ENCODE results near the gene SULT6B1.

SULT6B1 gene

DNA sequence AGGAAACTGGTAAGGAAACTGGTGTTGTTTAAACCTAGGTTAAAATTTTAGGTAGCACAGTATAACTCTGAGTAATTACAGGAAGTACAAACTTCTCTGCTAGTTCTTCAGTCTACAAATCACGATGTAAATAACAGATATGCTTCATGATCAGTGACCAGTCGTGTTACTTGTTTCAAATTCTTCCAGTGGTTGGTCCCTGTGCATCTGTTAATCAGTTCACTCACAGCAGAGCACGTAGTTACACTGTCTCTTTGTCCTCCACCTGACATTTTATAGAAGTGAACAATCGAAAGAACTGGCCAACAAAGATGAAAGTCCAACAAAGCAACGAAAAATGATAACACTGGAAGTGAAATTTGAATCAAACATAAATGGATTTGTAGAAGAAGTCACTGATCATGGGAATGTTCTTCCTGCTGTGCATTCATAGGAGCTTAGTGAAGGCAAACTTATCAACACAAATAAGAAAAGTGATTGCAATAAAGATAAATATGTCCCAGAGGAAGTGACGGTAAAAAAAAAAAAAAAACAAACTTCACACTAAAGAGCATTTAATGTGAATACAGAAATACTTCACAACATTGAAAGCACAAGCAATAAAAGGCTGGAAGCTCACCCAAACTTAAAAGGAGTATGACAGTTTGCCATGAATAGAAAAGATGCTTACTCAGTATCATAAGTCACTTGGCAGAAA, 38.7 kb downstream of the SULT6B1 start:
- no peak for DNase-seq (ENCODE audit: low read depth)

DNA sequence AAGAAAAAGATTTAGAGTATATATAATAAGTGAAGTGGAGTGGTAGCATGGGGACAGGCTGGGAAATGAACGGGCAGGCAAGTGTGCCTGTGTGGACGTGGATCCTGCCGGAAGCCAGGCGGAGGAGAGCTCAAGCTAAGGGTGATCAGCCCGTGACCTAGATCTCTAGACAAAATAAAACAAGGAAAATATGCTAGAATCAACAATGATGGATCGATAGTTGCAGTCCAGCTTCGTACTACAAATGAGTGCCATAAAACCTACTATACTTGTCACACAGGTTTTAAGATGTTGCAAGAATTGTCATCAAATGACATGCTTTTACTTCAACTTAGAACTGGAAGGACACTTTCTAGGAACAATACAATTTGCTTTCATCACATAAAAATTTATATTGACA, 40.1 kb downstream of the SULT6B1 start:
- no peak for DNase-seq (ENCODE audit: low read depth)

- no peak for DNase-seq (ENCODE audit: low read depth)
Observed at GRCh38 chr2:37146062-37146461, 42.4 kb downstream of the SULT6B1 start.

GRCh38 chr2:37143974-37144373, 44.5 kb downstream of the SULT6B1 start:
- DNase-seq (ENCODE audit: low read depth): no peak

- DNase-seq (ENCODE audit: low read depth): no peak
Observed at GRCh38 chr2:37142546-37142945, 45.9 kb downstream of the SULT6B1 start.

- DNase-seq (ENCODE audit: low read depth): no peak
Observed at GRCh38 chr2:37132914-37133313, 55.6 kb downstream of the SULT6B1 start.

- DNase-seq (ENCODE audit: low read depth): no peak
Observed at GRCh38 chr2:37125416-37125815, 63.1 kb downstream of the SULT6B1 start.

DNA sequence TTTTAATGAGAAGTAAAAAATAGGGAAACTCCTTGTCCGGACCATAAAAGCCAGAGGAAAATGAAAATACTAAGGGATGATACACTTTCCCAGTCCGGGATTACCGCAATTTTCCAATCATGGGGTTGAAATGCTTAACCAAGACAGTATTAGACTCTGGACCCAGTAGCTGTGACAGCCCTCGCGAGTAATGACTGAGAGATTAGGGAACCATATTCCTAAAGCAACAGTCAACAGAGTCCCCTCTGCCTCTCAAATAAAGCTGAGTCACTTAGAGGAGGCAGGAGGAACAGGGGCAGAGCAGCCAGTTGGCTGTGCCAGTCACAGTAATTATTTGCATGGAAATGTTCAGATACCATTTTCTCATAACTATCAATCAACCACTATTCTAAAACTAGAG, 69.3 kb downstream of the SULT6B1 start:
- no peak for DNase-seq (ENCODE audit: low read depth)

All from stimulated activated CD8-positive, alpha-beta memory T cell treated with anti-CD3 and anti-CD28 coated beads, Interleukin-7, amount 100 ng/mL, for 24 hours (primary cell).